ENCODE measurements around the gene NOTCH3. TPM values are rescaled to one million over a fixed set of nuclear protein-coding genes. Genes with fewer than 3 reads are reported as not detected.

Gene NOTCH3
- total RNA-seq, 4 donors from 2014 or later, result 6.4 to 53.3 (median 32.7) TPM

GRCh38 chr19:15188851-15189250 is 11.9 kb downstream of the NOTCH3 start:
- no peak overlapping the region for H3K4me3 ChIP-seq
- no peak for DNase-seq
- H3K27ac ChIP-seq, result peak overlapping the region in 2 of 4 donors; percentile 21 to 41
- H3K9me3 ChIP-seq, result no peaks in the 10 kb centered on the region
- ATAC-seq, result no peak
- in situ Hi-C loops (cut with MboI; ENCODE audit: low sequenced_read_pairs in 4 of 4) (no loop called here), intact Hi-C loops (cut with DNase I; ENCODE audit: low total_unique reads) (no loop called here)
- H3K36me3 ChIP-seq, result no peaks in the 10 kb centered on the region
- TF ChIP-seq, protein P1, sequence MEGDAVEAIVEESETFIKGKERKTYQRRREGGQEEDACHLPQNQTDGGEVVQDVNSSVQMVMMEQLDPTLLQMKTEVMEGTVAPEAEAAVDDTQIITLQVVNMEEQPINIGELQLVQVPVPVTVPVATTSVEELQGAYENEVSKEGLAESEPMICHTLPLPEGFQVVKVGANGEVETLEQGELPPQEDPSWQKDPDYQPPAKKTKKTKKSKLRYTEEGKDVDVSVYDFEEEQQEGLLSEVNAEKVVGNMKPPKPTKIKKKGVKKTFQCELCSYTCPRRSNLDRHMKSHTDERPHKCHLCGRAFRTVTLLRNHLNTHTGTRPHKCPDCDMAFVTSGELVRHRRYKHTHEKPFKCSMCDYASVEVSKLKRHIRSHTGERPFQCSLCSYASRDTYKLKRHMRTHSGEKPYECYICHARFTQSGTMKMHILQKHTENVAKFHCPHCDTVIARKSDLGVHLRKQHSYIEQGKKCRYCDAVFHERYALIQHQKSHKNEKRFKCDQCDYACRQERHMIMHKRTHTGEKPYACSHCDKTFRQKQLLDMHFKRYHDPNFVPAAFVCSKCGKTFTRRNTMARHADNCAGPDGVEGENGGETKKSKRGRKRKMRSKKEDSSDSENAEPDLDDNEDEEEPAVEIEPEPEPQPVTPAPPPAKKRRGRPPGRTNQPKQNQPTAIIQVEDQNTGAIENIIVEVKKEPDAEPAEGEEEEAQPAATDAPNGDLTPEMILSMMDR (IDR thresholded peaks at IDR 0.05 in 4 of 5, conservative IDR thresholded peaks at IDR 0.05 in 1 of 5), result no peak
- no peak for TF ChIP-seq POLR2A (IDR thresholded peaks at IDR 0.05)
- peaks cover 0 to 7% (median under 1%) of the 10 kb centered on the region in 3 donors for H3K27me3 ChIP-seq
- H3K4me1 ChIP-seq, result no peaks in the 10 kb centered on the region

GRCh38 chr19:15187026-15188007 is 13.5 kb downstream of the NOTCH3 start:
- DNase-seq, result no peak
- Histone ChIP-seq H3K4me3 (no peak overlapping the region), H3K27ac (peak overlapping the region in 2 of 4 donors; percentile 21 to 31), H3K9me3 (no peaks in the 10 kb centered on the region), H3K27me3 (peaks cover 0 to 3% (median 0%) of the 10 kb centered on the region in 3 donors), H3K36me3 (no peaks in the 10 kb centered on the region), H3K4me1 (no peaks in the 10 kb centered on the region)
- no peak for ATAC-seq
- TF ChIP-seq, protein P1 (IDR thresholded peaks at IDR 0.05 in 4 of 5, conservative IDR thresholded peaks at IDR 0.05 in 1 of 5), result no peak
- no peak for TF ChIP-seq POLR2A (IDR thresholded peaks at IDR 0.05)
- in situ Hi-C loops (cut with MboI; ENCODE audit: low sequenced_read_pairs in 4 of 4) (no loop called here), intact Hi-C loops (cut with DNase I; ENCODE audit: low total_unique reads) (no loop called here)

- Histone ChIP-seq H3K9me3 (no peaks in the 10 kb centered on the region), H3K27me3 (no peaks in the 10 kb centered on the region), H3K4me1 (no peaks in the 10 kb centered on the region), H3K27ac (no peak overlapping the region), H3K4me3 (no peak overlapping the region), H3K36me3 (no peaks in the 10 kb centered on the region)
- in situ Hi-C loops (cut with MboI; ENCODE audit: low sequenced_read_pairs in 4 of 4) (no loop called here), intact Hi-C loops (cut with DNase I; ENCODE audit: low total_unique reads) (no loop called here)
- no peak for ATAC-seq
- DNase-seq, result no peak
- TF ChIP-seq, protein P1 (IDR thresholded peaks at IDR 0.05 in 4 of 5, conservative IDR thresholded peaks at IDR 0.05 in 1 of 5), result no peak
- no peak for TF ChIP-seq POLR2A (IDR thresholded peaks at IDR 0.05)
Observed at GRCh38 chr19:15185188-15185587, 15.6 kb downstream of the NOTCH3 start.

DNA sequence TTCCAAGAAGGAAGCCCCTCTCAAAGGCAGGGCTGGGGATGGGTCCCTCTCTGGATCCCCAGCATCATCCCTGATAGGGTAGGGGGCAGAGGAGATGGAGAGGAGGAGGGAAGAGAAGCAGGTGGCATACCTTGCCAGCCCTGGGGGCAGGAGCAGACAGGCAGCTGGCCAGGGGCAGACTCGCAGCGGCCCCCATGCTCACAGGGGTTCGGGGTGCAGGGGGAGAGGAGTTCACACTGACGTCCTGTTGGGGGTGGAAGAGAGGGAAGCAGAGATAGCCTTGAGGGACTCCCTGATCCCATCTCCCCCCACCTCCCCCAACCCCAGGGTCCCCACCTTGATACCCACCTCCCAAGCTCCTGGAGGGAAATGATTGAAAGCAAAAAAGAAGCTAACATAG is 16.0 kb downstream of the NOTCH3 start:
- Histone ChIP-seq H3K9me3 (no peaks in the 10 kb centered on the region), H3K36me3 (no peaks in the 10 kb centered on the region), H3K27me3 (no peaks in the 10 kb centered on the region), H3K4me1 (no peaks in the 10 kb centered on the region), H3K4me3 (no peak overlapping the region), H3K27ac (no peak overlapping the region)
- DNase-seq, result no peak
- no peak for TF ChIP-seq POLR2A (IDR thresholded peaks at IDR 0.05)
- TF ChIP-seq, protein P1 (IDR thresholded peaks at IDR 0.05 in 4 of 5, conservative IDR thresholded peaks at IDR 0.05 in 1 of 5), result no peak
- intact Hi-C loops (cut with DNase I; ENCODE audit: low total_unique reads) (no loop called here), in situ Hi-C loops (cut with MboI; ENCODE audit: low sequenced_read_pairs in 4 of 4) (loop anchor here in 1 of 4 donors (5.0 kb wide), 1 partner anchor 373 kb away; no protein-coding TSS in a partner anchor)
- ATAC-seq, result no peak

Measured in gastrocnemius medialis (tissue), 4 donors.